GM21447 (cell line): Measurements from ENCODE around the gene LKAAEAR1.

ENCODE experiments used
- ATAC-seq: cut with Tn5 transposase; IDR thresholded peaks from one replicate; pipeline ENCODE4 v1.9.1; 2021; ENCODE audit not compliant: unreplicated experiment

The LKAAEAR1 gene

DNA sequence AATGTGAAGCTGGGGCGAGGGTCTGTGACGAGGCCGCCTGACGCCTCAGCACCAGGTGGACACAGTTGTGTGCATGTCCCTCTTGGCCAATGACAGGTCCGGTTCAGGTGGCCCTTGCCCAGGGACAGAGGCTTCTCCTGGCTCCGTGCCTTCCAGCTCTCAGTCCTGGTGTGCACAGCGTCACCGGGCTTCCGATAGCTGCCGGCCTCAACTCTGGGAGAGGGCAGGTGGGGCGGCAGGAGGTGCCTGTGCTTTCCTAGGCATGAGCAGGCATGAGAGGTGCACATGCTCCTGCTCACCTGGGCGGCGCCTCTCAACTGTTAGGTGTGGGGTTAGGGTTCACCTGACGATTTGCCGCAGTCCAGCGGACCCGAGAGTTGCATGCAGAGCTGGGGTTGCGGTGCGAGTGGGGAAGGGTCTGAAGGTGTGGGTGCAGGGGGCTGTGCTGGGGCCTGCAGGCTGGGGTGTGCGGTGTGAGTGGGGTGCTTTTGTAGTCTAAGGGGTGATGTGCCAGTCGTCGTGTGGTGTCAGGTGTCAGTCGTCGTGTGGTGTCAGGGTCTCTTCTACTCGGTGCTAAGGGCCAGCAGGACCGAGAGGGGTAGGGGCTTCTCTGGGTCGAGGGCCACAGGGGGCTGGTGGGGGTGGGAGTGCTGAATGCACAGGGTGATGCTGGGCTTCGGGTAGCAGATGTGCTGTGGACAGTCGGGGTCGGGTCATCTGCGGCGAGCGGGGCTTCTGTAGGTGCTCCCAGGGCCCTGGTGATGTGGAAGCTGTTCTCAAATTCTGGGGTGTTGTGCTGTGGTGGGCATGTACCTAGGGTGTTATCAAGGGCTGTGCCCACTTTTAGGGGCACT lies 31.0 kb downstream of the LKAAEAR1 start:
- ATAC-seq = no peak

DNA sequence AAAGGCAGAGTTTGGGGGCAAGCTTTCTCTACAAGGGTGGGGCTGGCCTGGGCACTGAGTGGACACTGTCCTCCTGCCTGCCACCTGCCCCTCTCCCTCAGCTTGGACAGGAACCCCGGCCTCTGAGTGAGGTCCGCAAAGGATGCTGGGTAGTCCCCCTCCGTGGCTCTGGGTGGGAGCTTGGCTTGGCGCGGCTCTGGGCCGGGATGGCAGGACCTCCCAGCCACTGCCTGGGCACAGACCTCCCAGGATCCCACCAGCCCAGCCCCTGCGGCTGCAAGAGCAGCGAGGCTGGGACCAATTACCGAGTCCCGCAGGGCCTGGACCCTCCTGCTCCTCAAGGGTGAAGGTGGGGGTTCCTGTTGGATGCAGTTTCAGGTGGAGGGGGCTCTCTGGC lies 31.9 kb downstream of the LKAAEAR1 start:
- no peak for ATAC-seq

DNA sequence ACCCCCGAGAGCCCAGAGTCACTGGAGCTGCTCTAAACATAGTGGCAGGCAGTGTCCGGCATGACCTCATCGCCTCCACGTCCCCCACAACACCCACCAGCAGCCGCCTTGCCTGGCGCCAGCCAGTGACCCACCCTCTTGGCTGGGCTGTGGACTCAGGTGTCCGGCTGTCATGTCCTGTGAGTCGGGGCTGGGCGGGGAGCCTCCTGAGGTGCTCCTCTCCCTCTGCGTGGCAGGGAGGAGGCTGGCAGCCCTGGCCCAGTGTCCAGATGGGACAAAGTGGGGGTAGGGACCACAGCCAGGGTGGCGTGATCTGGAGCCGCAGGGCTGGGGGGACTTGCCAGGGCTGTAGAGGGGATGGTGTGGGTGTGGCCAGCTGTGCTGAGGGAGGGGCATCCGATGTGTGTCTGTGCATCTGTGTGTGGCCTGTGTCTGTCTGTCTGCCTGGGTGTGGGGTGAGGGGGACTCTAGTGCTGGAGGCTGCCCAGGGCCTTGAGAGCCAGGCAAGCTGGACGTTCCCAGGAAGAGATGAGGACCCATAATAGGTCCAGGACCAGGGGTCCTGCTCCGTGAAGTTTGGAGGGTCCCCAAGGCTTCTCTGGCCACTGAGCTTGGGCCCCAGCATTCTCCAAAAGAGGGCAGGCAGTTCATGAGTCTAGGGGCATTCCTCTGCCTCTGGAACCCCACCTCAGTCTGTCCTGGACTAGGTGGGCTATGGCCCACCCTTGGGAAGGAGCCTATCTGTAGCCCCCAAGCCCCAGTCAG lies 32.5 kb downstream of the LKAAEAR1 start:
- no peak for ATAC-seq

DNA sequence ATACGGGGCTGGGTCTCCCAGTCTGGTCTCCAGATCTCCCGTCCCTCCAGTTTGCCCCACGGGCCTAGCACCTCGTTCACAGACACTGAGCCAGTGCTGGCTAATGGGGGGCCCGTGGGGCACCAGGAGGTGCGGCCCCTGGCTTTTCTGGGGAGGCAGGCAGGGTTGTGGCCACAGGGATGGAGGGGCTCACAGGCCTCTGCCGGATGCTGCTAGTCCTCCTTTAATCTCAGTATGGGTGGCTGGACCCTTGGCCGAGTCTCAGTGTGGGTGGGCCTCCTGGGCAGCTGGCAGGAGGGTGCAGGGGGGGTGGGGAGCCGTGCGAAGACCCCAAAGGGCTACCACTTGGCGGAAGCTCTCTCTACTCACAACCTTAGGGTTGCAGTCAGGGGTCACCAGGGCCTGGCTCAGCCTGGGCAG lies 33.2 kb downstream of the LKAAEAR1 start:
- ATAC-seq = no peak

DNA sequence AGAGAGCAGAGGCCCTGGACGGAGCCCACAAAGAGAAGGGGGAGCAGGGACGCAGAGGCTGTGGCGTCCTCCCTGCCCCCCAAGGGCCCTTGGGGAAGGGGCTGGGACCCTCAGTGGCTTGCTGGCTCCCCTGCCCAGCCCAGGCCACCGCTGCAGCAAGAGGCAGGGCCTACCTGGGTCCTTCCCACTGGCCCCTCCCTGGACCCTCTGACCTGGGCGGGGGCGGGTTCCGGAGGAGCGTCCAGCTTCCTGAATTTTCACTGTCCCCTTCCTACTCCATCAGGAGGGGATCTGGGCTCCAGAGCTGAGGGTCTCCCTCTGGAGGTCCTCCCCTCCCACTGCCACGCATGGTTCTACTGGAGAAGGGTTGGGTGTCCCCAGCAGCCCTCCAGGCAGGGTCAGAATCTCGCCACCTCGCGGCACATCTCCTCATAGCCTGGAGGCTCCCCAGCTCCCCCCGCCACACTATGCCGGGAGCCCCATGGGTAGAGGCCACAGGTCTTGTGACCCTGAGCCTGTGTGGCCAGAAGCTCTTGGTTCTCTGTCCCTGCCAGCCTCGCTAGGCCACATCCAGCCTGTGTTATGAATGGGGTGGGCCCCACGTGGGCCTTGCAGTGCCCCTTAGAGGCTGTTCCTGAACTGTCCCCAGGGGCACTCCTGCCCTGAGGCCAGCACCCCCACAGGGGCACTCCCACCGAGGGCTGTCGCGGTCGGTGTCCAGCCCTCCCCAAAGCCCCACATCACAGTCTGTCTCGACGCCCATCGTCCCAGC lies 33.8 kb downstream of the LKAAEAR1 start:
- ATAC-seq = no peak

DNA sequence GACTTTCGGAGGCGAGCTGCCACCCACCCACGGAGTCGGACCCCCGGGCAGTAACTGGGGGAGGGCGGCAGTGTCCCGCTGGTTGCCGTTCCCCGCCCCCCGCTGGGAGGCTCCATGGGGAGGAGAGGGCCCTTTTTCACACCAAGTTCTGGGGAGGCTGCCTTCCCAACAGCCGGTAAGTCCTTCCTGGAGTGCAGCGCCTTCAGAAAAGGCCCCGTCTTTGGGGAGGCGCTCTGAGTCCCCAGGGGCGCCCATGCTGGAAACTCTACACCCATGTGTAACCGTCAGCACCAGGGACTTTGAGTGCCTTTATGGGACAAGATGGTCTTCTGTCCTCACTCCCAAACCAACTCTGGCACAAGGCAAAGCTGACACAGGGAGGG lies 34.3 kb downstream of the LKAAEAR1 start:
- ATAC-seq = no peak

DNA sequence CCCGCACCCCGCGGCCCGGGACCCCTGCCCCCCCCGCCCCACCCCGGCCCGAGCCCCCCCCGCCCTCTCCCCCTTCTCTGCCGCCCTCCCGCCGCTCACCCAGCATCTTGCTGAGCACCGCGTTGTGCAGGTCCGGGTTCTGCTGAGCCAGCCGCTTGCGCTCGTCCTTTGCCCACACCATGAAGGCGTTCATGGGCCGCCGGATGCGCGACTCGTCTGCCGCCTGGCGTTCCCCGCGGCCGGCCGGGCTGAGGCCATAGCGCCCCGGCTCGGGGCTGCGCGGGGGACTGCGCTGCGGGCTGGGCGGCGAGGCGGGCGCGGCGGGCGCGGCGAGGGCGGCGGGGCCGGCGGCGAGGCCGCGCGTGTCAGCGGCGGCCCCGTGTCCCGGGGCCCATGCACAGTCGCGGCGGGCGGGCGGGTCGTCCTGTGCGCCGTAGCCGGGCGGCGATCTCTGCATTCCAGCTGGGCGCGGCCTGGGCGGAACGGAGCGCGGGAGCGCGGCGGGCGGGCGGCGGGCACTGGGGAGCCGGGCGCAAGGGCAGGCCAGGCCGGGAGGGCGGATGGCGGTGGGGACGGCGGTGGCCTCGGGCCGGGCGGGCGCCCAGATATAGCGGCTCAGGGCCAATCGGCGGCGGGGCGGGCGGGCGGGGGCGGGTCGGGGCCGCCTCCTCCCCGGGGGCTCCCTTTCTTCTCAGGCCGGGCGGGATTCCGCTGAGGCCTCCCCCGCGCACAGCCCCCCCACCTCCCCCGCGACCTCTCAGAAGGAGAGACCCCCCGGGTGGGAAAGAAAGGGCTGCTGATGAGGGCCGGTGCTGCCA lies 34.9 kb downstream of the LKAAEAR1 start, which contains the start of gene SOX18:
SOX18 (minus strand) TSS at position 580 of the 818 bp plus-strand sequence; CDS start at position 457, 123 bp downstream.
- no peak for ATAC-seq

DNA sequence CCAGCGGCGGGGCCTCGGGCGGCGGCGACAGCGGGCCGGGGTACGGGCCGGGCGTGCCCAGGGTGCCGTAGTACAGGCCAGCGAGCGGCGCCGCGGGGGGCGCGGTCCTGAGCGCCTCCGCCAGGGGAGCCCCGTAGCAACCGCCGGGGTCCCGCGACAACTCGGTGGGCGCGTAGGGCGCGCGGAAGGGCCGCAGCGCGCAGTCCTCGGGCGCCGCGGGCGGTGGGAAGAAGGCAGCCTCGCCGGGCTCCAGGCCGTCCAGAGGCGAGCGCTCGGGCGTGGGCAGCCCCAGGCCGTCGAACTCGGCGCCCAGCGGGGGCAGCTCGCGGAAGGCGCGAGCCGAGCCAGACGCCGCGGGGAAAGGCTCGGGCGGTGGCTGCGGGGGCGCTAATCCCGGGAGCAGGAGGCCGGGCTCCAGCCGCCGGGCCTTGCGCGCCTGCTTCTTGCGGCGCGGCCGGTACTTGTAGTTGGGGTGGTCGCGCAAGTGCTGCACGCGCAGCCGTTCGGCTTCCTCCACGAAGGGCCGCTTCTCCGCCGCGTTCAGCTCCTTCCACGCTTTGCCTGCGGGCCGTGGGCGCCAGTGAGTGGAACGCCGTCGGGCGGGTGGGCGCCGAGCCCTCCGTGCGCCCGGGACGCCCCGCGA lies 35.7 kb downstream of the LKAAEAR1 start:
- no peak for ATAC-seq

DNA sequence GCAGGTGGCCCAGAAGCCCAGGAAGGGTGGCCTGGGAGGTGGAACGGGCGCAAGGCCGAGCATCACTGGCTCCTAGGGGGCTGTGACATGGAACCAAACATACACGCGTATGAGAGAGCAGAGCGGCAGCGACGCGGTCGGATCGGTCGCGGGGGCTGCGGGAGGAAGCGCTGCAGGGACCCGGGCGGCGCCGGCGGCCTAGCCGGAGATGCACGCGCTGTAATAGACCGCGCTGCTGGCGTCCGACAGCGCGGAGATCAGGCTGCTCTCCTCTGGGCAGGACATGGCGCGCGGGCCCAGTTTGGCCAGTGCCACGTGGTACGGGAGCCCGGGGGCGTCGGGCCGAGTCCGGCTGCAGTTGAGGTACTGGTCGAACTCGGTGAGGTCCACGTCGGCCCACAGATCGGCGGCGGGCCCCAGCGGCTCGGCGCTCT lies 36.2 kb downstream of the LKAAEAR1 start:
- no peak for ATAC-seq

DNA sequence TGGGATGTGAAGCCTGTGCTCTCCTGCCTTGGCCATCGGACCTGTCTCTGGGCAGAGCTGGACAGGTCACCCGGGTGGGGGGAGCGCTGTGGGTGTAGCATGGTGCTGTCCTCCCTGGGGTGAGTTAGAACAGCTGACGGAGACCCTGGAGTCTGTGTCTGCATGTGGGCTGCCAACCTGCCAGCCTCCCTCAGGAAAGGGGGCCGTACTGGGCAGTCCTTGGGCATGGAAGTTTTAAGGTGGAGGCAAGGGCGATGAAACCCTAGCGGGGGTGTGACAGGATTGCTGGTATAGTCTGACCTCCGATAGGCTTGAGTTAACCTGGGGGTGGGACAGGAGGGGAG lies 37.2 kb downstream of the LKAAEAR1 start:
- ATAC-seq = no peak

DNA sequence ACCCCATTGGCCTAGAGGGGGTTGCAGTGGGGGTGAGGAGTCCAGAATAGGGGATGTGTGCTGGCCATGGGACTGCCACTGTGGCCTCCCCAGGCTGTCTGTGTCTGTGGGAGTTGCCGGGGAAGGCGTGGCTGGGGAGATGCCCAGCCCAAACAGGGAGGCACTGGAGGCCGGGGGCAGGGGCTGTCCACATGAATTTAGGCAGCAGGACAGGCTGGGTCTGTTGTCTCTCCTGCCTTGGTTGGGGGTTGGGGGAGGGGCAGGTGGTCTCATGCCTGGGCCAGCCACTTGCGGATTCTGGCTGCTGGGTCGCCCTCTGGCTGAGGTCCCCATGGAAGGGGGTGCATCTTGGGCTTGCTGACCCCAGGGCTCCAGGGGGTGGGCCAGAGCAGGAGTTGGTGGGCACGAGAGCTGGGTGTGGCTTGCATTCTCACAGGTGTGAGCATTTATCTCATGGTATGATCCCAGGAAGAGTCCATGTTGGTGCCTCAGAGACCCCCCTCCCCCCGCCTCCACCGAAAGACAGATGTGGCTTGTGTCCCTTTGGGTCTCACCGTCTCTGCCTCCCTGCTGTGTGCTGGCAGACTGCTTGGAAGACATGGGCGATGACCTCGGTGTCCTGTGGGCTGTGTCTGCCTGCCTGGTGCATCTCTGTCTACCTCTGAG lies 38.7 kb downstream of the LKAAEAR1 start:
- ATAC-seq = no peak

DNA sequence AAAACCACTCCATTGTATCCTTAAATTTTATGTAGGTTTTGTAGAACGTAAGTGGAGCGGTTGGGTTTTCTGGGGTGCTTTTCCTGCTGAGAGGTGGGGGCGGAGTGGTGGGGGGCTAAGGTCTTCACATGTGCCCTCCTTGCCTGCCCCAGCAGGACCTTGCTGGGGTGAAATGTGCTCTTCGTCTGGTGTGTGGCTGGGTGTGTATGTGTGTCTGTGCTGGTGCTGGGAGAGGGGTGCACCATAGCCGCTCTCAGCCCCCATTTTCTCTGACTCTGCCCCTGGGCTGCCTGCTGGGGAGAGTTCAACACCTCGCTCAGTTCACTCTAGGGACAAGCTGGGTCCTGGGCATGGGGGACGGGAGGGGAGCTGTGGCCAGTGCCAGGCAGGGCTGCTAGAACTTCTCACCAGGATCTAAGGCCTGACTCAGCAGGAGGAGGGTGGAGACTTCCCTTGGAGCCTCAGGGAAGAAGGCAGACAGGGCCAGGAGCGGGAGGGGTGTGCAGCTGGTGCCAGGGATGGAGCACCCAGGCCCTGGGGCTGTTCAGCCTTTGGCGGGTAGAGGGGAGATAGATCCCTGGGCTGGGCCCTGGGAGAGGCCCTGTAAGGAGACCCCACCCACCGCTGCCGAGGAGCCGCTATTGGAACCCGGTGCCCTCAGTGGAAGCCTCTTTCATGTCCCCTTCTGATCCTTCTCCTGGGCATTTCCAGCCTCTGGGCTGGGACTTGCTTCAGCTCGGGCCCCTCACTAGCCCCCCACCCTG lies 39.5 kb downstream of the LKAAEAR1 start:
- ATAC-seq = no peak

DNA sequence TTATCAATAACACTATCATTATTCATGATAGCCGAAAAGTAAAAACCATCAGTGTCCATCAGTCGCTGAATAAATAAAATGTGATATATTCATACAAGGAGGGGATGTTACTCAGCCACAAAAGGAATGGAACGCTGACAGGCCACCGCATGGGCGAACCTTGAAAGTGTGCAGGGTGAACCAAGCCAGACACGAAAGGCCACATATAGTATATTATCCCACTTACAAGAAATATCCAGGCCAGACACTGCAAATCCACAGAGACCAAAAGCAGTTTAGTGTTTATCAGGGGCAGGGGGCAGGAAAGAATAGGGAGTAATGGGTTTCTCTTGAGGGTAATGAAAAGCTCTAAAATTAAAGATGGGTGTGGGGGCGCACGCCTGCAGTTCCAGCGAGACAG lies 40.4 kb downstream of the LKAAEAR1 start:
- no peak for ATAC-seq

DNA sequence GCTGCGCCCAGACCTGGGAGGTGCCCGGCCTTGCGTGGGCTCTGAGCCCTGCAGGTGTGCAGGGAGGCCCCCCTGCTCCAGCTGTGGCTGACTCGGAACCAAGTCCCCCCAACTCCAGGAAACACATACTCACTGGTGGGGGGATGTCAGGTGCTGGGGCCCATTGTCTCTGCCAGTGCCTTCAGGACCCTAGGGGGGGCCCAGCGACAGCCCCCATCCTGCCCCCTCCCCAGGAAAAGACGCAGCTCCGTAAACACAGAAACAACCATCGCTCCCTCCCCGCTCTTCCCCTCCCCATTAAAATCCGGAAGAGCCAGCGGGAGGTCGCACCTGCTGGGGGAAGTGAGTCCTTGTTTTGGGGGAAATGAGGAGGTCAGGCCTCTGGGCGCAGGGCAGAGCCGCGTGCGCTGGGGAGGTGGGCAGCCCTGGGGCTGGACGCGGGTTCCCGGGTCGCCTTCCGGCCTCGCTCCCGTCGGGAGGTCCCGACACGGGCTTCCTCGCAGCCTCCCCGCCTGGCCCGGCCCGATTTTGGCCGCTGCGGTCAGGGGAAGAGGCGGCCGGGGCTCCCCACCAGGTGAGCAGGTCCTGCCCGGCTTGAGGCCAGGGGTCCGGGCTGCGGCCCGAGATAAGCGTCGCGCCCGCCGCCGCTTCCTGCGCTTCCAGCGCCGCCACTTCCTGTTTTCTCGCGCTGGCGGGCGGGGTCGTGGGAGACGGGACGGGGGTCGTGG lies 42.0 kb downstream of the LKAAEAR1 start:
- ATAC-seq = no peak

DNA sequence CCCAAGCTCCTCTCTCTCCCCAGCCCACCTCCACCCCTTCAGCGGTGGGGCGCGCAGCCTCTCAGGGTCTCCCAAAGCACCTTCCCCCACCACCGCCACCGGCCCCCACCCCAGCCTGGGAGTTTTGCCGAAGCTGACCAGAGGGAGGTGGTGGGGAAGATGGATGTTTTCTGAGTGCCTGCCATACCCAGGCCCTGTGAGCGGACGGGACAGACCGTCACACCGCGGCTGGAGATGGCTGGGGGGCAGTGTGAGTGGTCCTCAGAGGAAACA lies 42.5 kb downstream of the LKAAEAR1 start:
- no peak for ATAC-seq

DNA sequence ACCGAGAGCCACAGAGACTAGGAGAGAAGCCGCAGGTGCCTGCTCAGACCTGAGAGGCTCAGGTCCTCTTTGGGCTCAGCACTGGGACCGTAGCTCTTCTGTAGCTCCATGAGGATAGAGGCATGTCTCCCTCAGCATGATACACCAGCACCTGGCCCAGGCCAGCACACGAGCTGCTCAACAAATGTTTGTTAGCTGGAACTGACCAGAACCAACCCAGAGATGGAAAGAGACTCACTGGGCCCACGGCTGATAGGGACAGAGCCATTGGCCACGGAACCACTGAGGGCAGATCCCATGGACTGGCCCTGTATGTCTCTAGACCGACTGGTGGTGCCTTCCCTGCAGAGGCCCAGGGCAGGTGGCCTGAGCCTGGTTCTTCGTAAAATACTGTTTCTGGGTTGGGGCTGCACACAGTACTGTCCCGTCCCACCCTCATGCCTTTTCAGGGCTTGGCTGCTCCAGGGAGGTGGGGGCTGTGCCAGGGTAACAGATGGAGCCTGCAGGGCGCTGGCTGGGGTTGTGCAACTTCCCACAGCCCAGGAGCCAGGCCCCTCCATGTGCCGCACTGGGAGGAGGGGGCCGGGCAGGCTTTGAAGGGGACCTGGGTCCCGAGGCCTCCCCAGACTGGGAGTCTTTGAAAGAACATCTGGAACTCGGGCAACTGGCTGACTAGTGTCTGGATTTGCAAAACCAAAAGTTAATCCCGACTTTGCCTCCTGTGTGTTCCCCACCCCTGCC lies 43.0 kb downstream of the LKAAEAR1 start:
- ATAC-seq = no peak

DNA sequence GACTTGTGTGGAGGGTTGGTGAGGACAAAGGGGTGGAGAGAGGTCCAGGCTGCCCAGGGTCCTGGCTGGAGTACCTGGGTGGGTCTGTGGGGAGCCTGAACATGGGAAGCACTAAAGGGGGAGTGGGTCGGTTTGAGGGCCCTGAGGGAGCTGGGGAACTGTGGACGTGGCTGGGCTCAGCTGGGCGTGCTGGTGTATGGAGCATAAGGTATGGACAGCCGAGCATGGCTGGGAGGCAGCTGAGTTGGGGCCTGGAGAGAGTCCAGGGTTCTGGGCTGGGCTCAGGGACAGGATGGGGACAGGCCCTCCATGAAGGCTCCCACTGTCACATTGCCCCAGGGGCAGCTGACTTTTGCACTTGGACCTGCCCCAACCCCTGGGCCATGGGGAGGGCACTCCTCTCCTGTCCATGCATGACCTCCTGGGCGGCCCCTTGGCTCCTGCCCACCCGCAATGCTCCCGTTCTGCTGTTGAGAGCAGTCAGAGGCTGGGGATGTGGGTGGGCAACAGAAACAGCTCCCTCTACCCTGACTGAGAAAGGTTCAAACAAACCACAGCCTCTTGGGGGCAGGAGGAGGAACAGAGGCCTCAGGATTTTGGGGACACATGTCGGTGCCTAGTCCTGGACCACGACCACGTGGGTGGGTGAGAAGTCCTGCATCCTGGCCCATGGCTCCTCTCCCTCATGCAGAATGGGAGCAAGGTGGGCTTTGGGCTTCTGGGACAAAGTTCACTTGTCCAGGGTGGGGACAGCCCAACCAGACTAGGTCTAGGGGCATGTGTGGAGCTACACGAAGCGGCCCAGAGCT lies 43.8 kb downstream of the LKAAEAR1 start:
- no peak for ATAC-seq
